Muscle of back (tissue), 13 donors: ENCODE data around the gene RNF126. TPM values are rescaled to one million over a fixed set of nuclear protein-coding genes. Genes with fewer than 3 reads are reported as not detected.
"Not testable (repeated sequence)": the region's sequence is repeated elsewhere in the genome, so short reads cannot be mapped to it uniquely, and the experiment has no call there.

Experiments
- DNase-seq, 3 donors: peaks; one replicate each; pipeline versions ENCODE4 v3.0.0 to v3.0.0-alpha.2; 2013
- long read RNA-seq, 9 donors: transcript quantifications; one replicate each; lab custom pipeline, GENCODE V29; 2026
- polyA plus RNA-seq, 10 donors: library from polyadenylated mRNA; unstranded; fragments of 120-200 nt; gene quantifications; one replicate each; pipeline ENCODE4 v1.2.1, GENCODE V29; 2013; ENCODE audit not compliant: insufficient read length in 10 of 10

The RNF126 gene
- polyA plus RNA-seq, result 10 to 100 TPM; 18.3 to 27.8 (median 21.7) TPM
- long read RNA-seq, donor 1, transcript RNF126-201 (9 exons, 1,694 nt), result major isoform, 9 of 21 reads
- long read RNA-seq, donor 1, partial matches to known transcripts, result 10 of 21 reads
- long read RNA-seq, donor 1, other reads (novel, unspliced or antisense), result 0 of 21 reads
- long read RNA-seq, donor 2, partial matches to known transcripts, result 0 of 6 reads
- long read RNA-seq, donor 2, other reads (novel, unspliced or antisense), result 0 of 6 reads
- long read RNA-seq, donor 3, result 0 reads
- long read RNA-seq, donor 4, transcript RNF126-201 (9 exons, 1,694 nt), result major isoform, 8 of 9 reads
- long read RNA-seq, donor 4, partial matches to known transcripts, result 0 of 9 reads
- long read RNA-seq, donor 4, other reads (novel, unspliced or antisense), result 0 of 9 reads
- long read RNA-seq, donor 5, transcript RNF126-201 (9 exons, 1,694 nt), result major isoform, 16 of 19 reads
- long read RNA-seq, donor 5, partial matches to known transcripts, result 0 of 19 reads
- long read RNA-seq, donor 5, other reads (novel, unspliced or antisense), result 0 of 19 reads
- long read RNA-seq, donor 6, transcript RNF126-201 (9 exons, 1,694 nt), result major isoform, 13 of 17 reads
- long read RNA-seq, donor 6, partial matches to known transcripts, result 0 of 17 reads
- long read RNA-seq, donor 6, other reads (novel, unspliced or antisense), result 0 of 17 reads
- long read RNA-seq, donor 7, transcript RNF126-201 (9 exons, 1,694 nt), result major isoform, 6 of 8 reads
- long read RNA-seq, donor 7, partial matches to known transcripts, result 0 of 8 reads
- long read RNA-seq, donor 7, other reads (novel, unspliced or antisense), result 0 of 8 reads
- long read RNA-seq, donor 8, partial matches to known transcripts, result 0 of 4 reads
- long read RNA-seq, donor 8, other reads (novel, unspliced or antisense), result 0 of 4 reads
- long read RNA-seq, donor 9, partial matches to known transcripts, result 0 of 2 reads
- long read RNA-seq, donor 9, other reads (novel, unspliced or antisense), result 0 of 2 reads

- DNase-seq, result peak; percentile 91 to 94 (median 92)
Measured at GRCh38 chr19:662962-663681, at the start of gene RNF126. TSS of gene RNF126 (minus strand) at chr19:663214. CDS start at chr19:663121, 93 bp downstream.

GRCh38 chr19:711254-711653 is 48.2 kb upstream of the RNF126 start:
- DNase-seq, result no peak

DNA sequence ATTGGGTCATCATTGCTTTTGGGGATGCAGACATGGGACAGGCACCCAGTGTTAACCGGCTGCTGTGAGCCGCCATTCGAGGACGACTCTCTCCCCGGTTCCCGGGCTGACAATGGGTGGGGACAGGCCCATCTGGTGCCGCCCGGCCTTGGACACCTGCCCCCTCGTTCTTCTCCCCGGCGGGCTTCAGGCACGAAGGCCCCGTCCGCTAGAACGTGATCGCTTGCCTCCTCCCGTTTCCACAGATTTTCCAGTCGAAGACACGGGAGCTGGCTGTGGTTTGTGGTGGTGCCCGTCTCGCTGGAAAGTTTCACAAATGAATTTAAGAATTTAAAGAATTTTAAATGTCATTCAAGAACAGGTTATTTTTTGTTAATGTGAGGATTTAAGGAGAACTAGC is 47.8 kb upstream of the RNF126 start:
- DNase-seq, result no peak

GRCh38 chr19:709965-710571 is 47.1 kb upstream of the RNF126 start:
- peak in 1 of 3 donors; percentile 48 for DNase-seq

- no peak for DNase-seq
Measured at GRCh38 chr19:709196-709964, 46.4 kb upstream of the RNF126 start.

- DNase-seq, result peak in 1 of 3 donors; percentile 69
Measured at GRCh38 chr19:708154-709143, 45.4 kb upstream of the RNF126 start, which contains the start of gene PALM. TSS of gene PALM (plus strand) at chr19:708935. CDS start at chr19:709147, 212 bp downstream.

- no peak for DNase-seq
Measured at GRCh38 chr19:704447-704741, 41.4 kb upstream of the RNF126 start.

- DNase-seq, result peak in 1 of 3 donors; percentile 59
Measured at GRCh38 chr19:703651-704446, 40.8 kb upstream of the RNF126 start.

DNA sequence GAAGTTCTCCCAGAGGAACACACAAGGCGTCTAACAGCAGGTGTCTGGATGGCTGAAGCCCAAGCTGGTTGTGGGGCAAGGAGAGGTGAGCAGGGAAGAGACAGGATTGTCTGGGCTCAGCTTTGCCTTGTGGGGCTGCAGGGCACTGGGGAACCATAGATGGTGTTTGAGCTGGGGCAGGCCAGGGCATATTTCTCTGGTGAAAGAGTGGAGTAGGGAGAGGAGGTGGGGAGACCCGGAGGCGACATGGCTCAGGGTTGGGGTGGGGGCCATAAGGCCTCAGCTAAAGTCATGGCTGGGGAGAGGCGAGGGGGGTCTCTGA is 40.3 kb upstream of the RNF126 start:
- DNase-seq, result no peak

DNA sequence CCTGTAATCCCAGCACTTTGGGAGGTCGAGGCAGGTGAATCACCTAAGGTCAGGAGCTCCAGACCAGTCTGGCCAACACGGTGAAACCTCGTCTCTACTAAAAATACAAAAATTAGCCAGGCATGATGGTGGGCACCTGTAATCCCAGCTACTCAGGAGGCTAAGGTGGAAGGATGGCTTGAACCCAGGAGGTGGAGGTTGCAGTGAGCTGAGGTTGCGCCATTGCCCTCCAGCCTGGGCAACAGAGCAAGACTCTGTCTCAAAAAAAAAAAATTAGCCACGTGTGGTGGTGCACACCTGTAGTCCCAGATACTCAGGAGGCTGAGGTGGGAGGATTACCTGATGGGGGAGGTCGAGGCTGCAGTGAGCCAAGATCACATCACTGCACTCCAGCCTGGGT is 39.8 kb upstream of the RNF126 start:
- not testable (repeated sequence) for DNase-seq

DNA sequence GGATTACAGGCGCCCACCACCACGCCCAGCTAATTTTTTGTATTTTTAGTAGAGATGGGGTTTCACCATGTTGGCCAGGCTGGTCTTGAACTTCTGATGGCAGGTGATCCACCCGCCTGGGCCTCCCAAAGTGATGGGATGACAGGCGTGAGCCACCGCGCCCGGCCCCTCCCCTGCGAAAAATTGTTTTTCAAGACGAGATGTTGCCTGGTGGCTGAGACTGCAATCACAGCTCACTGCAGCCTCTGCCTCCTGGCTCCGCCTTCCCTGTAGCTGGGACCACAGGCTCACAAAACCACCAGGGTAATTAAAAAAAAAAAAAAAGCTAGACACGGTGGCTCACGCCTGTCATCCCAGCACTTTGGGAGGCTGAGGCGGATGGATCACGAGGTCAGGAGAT is 36.9 kb upstream of the RNF126 start:
- DNase-seq, result not testable (repeated sequence)

DNA sequence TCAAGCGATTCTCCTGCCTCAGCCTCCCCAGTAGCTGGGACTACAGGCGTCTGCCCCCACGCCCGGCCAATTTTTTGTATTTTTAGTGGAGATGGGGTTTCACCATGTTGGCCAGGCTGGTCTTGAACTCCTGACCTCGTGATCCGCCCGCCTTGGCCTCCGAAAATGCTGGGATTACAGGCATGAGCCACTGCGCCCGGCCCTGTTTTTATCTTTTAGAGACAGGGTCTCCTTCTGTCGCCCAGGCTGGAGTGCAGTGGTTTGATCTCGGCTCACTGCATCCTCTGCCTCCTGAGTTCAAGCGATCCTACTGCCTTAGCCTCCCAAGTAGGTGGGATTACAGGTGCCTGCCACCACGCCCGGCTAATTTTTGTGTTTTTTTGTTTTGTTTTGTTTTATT is 35.5 kb upstream of the RNF126 start:
- not testable (repeated sequence) for DNase-seq

- DNase-seq, result no peak
Measured at GRCh38 chr19:695352-695949, 32.4 kb upstream of the RNF126 start, which contains the start of gene PRSS57. TSS of gene PRSS57 (minus strand) at chr19:695452. CDS start at chr19:695430, 22 bp downstream.

DNA sequence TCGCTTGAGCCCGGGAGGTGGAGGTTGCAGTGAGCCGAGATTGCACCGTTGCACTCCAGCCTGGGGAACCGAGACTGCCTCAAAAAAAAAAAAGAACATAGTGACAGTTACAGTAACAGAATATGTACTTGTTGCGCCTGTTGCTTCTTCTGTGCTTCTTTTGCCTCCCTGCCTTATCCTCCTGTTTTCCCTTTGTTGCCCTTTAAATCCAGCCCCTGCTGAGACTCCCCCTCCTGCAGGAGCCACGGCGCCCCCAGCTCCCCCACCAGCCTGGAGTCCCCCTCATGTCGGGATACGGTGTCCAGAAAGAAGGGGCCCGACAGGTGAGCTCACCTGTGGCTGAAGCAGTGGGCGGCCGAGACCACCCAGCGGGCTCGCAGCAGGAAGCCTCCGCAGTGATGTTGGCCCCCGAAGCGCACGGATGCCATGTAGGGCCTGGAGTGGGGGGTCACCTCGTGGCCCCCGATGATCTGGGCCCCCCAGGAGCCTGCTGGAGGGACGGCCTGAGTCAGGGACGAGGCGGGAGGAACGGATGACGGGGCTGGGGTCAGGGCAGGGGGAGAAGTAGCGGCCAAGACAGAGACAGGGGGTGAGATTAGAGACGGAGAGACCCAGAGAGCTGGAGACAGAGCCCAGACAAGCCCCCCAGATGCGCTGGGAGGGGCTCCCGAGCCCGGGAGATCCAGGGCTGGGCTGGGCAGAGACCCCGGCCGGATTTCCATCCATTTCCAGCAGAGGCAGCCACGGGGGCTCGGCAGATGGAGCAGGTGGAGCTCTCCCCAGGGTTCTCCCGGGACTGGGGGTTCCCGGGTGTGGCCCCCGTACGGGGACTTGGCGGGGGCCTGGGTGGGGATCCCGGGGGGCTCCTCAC is 31.7 kb upstream of the RNF126 start:
- no peak for DNase-seq

DNA sequence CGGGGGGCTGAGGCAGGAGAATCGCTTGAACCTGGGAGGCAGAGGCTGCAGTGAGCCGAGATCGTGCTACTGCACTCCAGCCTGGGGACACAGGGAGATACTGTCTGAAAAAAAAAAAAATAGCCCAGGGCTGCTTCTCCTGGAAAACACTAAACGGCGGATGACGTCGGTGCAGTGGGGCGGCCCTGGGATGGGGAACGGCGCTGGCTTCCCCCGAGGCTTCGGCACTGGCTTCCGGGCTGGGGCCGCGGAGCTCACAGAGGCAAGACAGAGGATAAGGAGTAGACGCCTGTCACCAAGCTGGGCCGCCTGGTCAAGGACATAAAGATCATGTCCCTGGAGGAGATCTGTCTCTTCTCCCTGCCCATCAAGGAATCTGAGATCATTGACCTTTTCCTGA is 27.2 kb upstream of the RNF126 start:
- DNase-seq, result no peak

GRCh38 chr19:688992-689391 is 26.0 kb upstream of the RNF126 start:
- no peak for DNase-seq

DNA sequence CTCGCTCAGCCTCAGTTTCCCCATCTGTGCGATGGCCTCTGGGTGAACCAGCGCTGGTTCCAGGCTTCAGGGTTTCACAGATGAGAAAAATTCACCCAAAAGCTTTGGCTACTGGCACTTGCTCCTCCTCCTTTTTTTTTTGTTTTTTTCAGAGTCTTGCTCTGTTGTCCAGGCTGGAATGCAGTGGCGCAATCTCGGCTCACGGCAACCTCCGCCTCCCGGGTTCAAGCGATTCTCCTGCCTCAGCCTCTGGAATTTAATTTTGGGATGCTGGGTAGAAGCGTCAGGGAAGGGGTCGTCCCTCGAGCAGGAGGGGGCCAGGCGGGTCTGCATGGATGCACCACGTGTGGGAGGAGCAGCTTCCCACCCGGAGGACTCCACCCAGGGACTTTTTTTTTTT is 25.2 kb upstream of the RNF126 start:
- DNase-seq, result no peak
